ENCODE results near the gene ARHGAP18.
A peak's percentile ranks its signal among the peaks of the same experiment; 100 is the strongest.

Gene ARHGAP18

GRCh38 chr6:129747588-129748112 is 37.7 kb upstream of the ARHGAP18 start:
- no peak overlapping the region for H3K9ac ChIP-seq (ENCODE audit: low read length in 5 of 5)
- no peak overlapping the region for H3K4me3 ChIP-seq (ENCODE audit: low read depth in 1 of 5, low read length in 5 of 5)
- H3K27ac ChIP-seq (ENCODE audit: low read depth, low read length) = no peak overlapping the region
- H3K27me3 ChIP-seq (ENCODE audit: control insufficient read depth in 5 of 5, insufficient read depth in 4 of 5, low read length in 5 of 5) = no peaks in the 10 kb centered on the region
- H3K36me3 ChIP-seq (ENCODE audit: control insufficient read depth in 5 of 5, insufficient read depth in 5 of 5, low read length in 5 of 5) = no peaks in the 10 kb centered on the region
- peaks cover 10 to 32% (median 23%) of the 10 kb centered on the region in 5 donors for H3K4me1 ChIP-seq (ENCODE audit: control insufficient read depth in 5 of 5, insufficient read depth in 5 of 5, low read length in 5 of 5)
- H3K9me3 ChIP-seq (ENCODE audit: control insufficient read depth in 5 of 5, low read length in 5 of 5) = no peaks in the 10 kb centered on the region

- Histone ChIP-seq H3K36me3 (ENCODE audit: control insufficient read depth in 5 of 5, insufficient read depth in 5 of 5, low read length in 5 of 5) (no peaks in the 10 kb centered on the region), H3K4me3 (ENCODE audit: low read depth in 1 of 5, low read length in 5 of 5) (no peak overlapping the region), H3K9me3 (ENCODE audit: control insufficient read depth in 5 of 5, low read length in 5 of 5) (no peaks in the 10 kb centered on the region), H3K4me1 (ENCODE audit: control insufficient read depth in 5 of 5, insufficient read depth in 5 of 5, low read length in 5 of 5) (peaks cover 4 to 19% (median 17%) of the 10 kb centered on the region in 5 donors), H3K9ac (ENCODE audit: low read length in 5 of 5) (no peak overlapping the region), H3K27me3 (ENCODE audit: control insufficient read depth in 5 of 5, insufficient read depth in 4 of 5, low read length in 5 of 5) (no peaks in the 10 kb centered on the region), H3K27ac (ENCODE audit: low read depth, low read length) (no peak overlapping the region)
Measured at GRCh38 chr6:129744880-129745237, 34.9 kb upstream of the ARHGAP18 start.

GRCh38 chr6:129744201-129744879 is 34.4 kb upstream of the ARHGAP18 start:
- Histone ChIP-seq H3K27me3 (ENCODE audit: control insufficient read depth in 5 of 5, insufficient read depth in 4 of 5, low read length in 5 of 5) (no peaks in the 10 kb centered on the region), H3K4me1 (ENCODE audit: control insufficient read depth in 5 of 5, insufficient read depth in 5 of 5, low read length in 5 of 5) (peaks cover 3 to 14% (median 13%) of the 10 kb centered on the region in 5 donors), H3K27ac (ENCODE audit: low read depth, low read length) (peak overlapping the region; percentile 1), H3K9me3 (ENCODE audit: control insufficient read depth in 5 of 5, low read length in 5 of 5) (no peaks in the 10 kb centered on the region), H3K9ac (ENCODE audit: low read length in 5 of 5) (no peak overlapping the region), H3K36me3 (ENCODE audit: control insufficient read depth in 5 of 5, insufficient read depth in 5 of 5, low read length in 5 of 5) (no peaks in the 10 kb centered on the region), H3K4me3 (ENCODE audit: low read depth in 1 of 5, low read length in 5 of 5) (no peak overlapping the region)

GRCh38 chr6:129740013-129740412 is 30.0 kb upstream of the ARHGAP18 start:
- H3K4me1 ChIP-seq (ENCODE audit: control insufficient read depth in 5 of 5, insufficient read depth in 5 of 5, low read length in 5 of 5) = peaks cover 0 to 6% (median 0%) of the 10 kb centered on the region in 5 donors
- H3K36me3 ChIP-seq (ENCODE audit: control insufficient read depth in 5 of 5, insufficient read depth in 5 of 5, low read length in 5 of 5) = no peaks in the 10 kb centered on the region
- no peak overlapping the region for H3K27ac ChIP-seq (ENCODE audit: low read depth, low read length)
- no peak overlapping the region for H3K9ac ChIP-seq (ENCODE audit: low read length in 5 of 5)
- no peaks in the 10 kb centered on the region for H3K9me3 ChIP-seq (ENCODE audit: control insufficient read depth in 5 of 5, low read length in 5 of 5)
- no peaks in the 10 kb centered on the region for H3K27me3 ChIP-seq (ENCODE audit: control insufficient read depth in 5 of 5, insufficient read depth in 4 of 5, low read length in 5 of 5)
- H3K4me3 ChIP-seq (ENCODE audit: low read depth in 1 of 5, low read length in 5 of 5) = no peak overlapping the region

GRCh38 chr6:129736105-129736504 is 26.1 kb upstream of the ARHGAP18 start:
- Histone ChIP-seq H3K36me3 (ENCODE audit: control insufficient read depth in 5 of 5, insufficient read depth in 5 of 5, low read length in 5 of 5) (no peaks in the 10 kb centered on the region), H3K9ac (ENCODE audit: low read length in 5 of 5) (no peak overlapping the region), H3K4me1 (ENCODE audit: control insufficient read depth in 5 of 5, insufficient read depth in 5 of 5, low read length in 5 of 5) (no peaks in the 10 kb centered on the region), H3K27ac (ENCODE audit: low read depth, low read length) (no peak overlapping the region), H3K9me3 (ENCODE audit: control insufficient read depth in 5 of 5, low read length in 5 of 5) (no peaks in the 10 kb centered on the region), H3K4me3 (ENCODE audit: low read depth in 1 of 5, low read length in 5 of 5) (no peak overlapping the region), H3K27me3 (ENCODE audit: control insufficient read depth in 5 of 5, insufficient read depth in 4 of 5, low read length in 5 of 5) (no peaks in the 10 kb centered on the region)

- H3K4me1 ChIP-seq (ENCODE audit: control insufficient read depth in 5 of 5, insufficient read depth in 5 of 5, low read length in 5 of 5) = no peaks in the 10 kb centered on the region
- no peaks in the 10 kb centered on the region for H3K9me3 ChIP-seq (ENCODE audit: control insufficient read depth in 5 of 5, low read length in 5 of 5)
- H3K9ac ChIP-seq (ENCODE audit: low read length in 5 of 5) = no peak overlapping the region
- H3K4me3 ChIP-seq (ENCODE audit: low read depth in 1 of 5, low read length in 5 of 5) = no peak overlapping the region
- no peak overlapping the region for H3K27ac ChIP-seq (ENCODE audit: low read depth, low read length)
- H3K36me3 ChIP-seq (ENCODE audit: control insufficient read depth in 5 of 5, insufficient read depth in 5 of 5, low read length in 5 of 5) = no peaks in the 10 kb centered on the region
- no peaks in the 10 kb centered on the region for H3K27me3 ChIP-seq (ENCODE audit: control insufficient read depth in 5 of 5, insufficient read depth in 4 of 5, low read length in 5 of 5)
Measured at GRCh38 chr6:129733290-129733689, 23.3 kb upstream of the ARHGAP18 start.

GRCh38 chr6:129732542-129732941 is 22.6 kb upstream of the ARHGAP18 start:
- Histone ChIP-seq H3K27ac (ENCODE audit: low read depth, low read length) (no peak overlapping the region), H3K4me1 (ENCODE audit: control insufficient read depth in 5 of 5, insufficient read depth in 5 of 5, low read length in 5 of 5) (no peaks in the 10 kb centered on the region), H3K9me3 (ENCODE audit: control insufficient read depth in 5 of 5, low read length in 5 of 5) (no peaks in the 10 kb centered on the region), H3K4me3 (ENCODE audit: low read depth in 1 of 5, low read length in 5 of 5) (no peak overlapping the region), H3K9ac (ENCODE audit: low read length in 5 of 5) (no peak overlapping the region), H3K36me3 (ENCODE audit: control insufficient read depth in 5 of 5, insufficient read depth in 5 of 5, low read length in 5 of 5) (no peaks in the 10 kb centered on the region), H3K27me3 (ENCODE audit: control insufficient read depth in 5 of 5, insufficient read depth in 4 of 5, low read length in 5 of 5) (no peaks in the 10 kb centered on the region)

GRCh38 chr6:129732034-129732433 is 22.1 kb upstream of the ARHGAP18 start:
- Histone ChIP-seq H3K9ac (ENCODE audit: low read length in 5 of 5) (no peak overlapping the region), H3K27me3 (ENCODE audit: control insufficient read depth in 5 of 5, insufficient read depth in 4 of 5, low read length in 5 of 5) (no peaks in the 10 kb centered on the region), H3K27ac (ENCODE audit: low read depth, low read length) (no peak overlapping the region), H3K36me3 (ENCODE audit: control insufficient read depth in 5 of 5, insufficient read depth in 5 of 5, low read length in 5 of 5) (no peaks in the 10 kb centered on the region), H3K9me3 (ENCODE audit: control insufficient read depth in 5 of 5, low read length in 5 of 5) (no peaks in the 10 kb centered on the region), H3K4me3 (ENCODE audit: low read depth in 1 of 5, low read length in 5 of 5) (no peak overlapping the region), H3K4me1 (ENCODE audit: control insufficient read depth in 5 of 5, insufficient read depth in 5 of 5, low read length in 5 of 5) (peaks cover 0 to 4% (median 0%) of the 10 kb centered on the region in 5 donors)

- H3K4me3 ChIP-seq (ENCODE audit: low read depth in 1 of 5, low read length in 5 of 5) = no peak overlapping the region
- no peak overlapping the region for H3K9ac ChIP-seq (ENCODE audit: low read length in 5 of 5)
- H3K27ac ChIP-seq (ENCODE audit: low read depth, low read length) = no peak overlapping the region
- H3K4me1 ChIP-seq (ENCODE audit: control insufficient read depth in 5 of 5, insufficient read depth in 5 of 5, low read length in 5 of 5) = peaks cover 0 to 8% (median 0%) of the 10 kb centered on the region in 5 donors
- no peaks in the 10 kb centered on the region for H3K9me3 ChIP-seq (ENCODE audit: control insufficient read depth in 5 of 5, low read length in 5 of 5)
- H3K36me3 ChIP-seq (ENCODE audit: control insufficient read depth in 5 of 5, insufficient read depth in 5 of 5, low read length in 5 of 5) = no peaks in the 10 kb centered on the region
- H3K27me3 ChIP-seq (ENCODE audit: control insufficient read depth in 5 of 5, insufficient read depth in 4 of 5, low read length in 5 of 5) = no peaks in the 10 kb centered on the region
Measured at GRCh38 chr6:129731428-129731827, 21.5 kb upstream of the ARHGAP18 start.

GRCh38 chr6:129730477-129731165 is 20.6 kb upstream of the ARHGAP18 start:
- Histone ChIP-seq H3K4me3 (ENCODE audit: low read depth in 1 of 5, low read length in 5 of 5) (no peak overlapping the region), H3K4me1 (ENCODE audit: control insufficient read depth in 5 of 5, insufficient read depth in 5 of 5, low read length in 5 of 5) (peaks cover 0 to 10% (median 0%) of the 10 kb centered on the region in 5 donors), H3K36me3 (ENCODE audit: control insufficient read depth in 5 of 5, insufficient read depth in 5 of 5, low read length in 5 of 5) (no peaks in the 10 kb centered on the region), H3K27me3 (ENCODE audit: control insufficient read depth in 5 of 5, insufficient read depth in 4 of 5, low read length in 5 of 5) (no peaks in the 10 kb centered on the region), H3K9ac (ENCODE audit: low read length in 5 of 5) (no peak overlapping the region), H3K27ac (ENCODE audit: low read depth, low read length) (no peak overlapping the region), H3K9me3 (ENCODE audit: control insufficient read depth in 5 of 5, low read length in 5 of 5) (no peaks in the 10 kb centered on the region)

Measured in subcutaneous abdominal adipose tissue (tissue), 5 donors.